ENCODE results near the gene LMBRD1.

The LMBRD1 gene

GRCh38 chr6:69796642-69797390 is at the start of gene LMBRD1:
TSS of gene LMBRD1 (minus strand) at chr6:69797010. CDS start at chr6:69796881, 129 bp downstream.
- no peak; the same call in 1 of the 2 replicates for TF ChIP-seq TSHZ2 (CRISPR knock-in tag; IDR thresholded peaks at IDR 0.05)
- TF ChIP-seq PPARA (CRISPR knock-in tag; IDR thresholded peaks at IDR 0.05; ENCODE audit: borderline replicate concordance), result no peak
- peak; percentile 42; the same call in 1 of the 2 replicates for TF ChIP-seq PATZ1 (CRISPR knock-in tag; IDR thresholded peaks at IDR 0.05; ENCODE audit: borderline replicate concordance)
- TF ChIP-seq SNAI2 (CRISPR knock-in tag; IDR thresholded peaks at IDR 0.05), result peak; percentile 74; the same call in 1 of the 2 replicates
- TF ChIP-seq CSDC2 (CRISPR knock-in tag; IDR thresholded peaks at IDR 0.05), result no peak
- ATAC-seq, result peak; percentile 99

- ATAC-seq, result no peak
- no peak for TF ChIP-seq RARB (CRISPR knock-in tag; IDR thresholded peaks at IDR 0.05)
- no peak for TF ChIP-seq PPARA (CRISPR knock-in tag; IDR thresholded peaks at IDR 0.05; ENCODE audit: borderline replicate concordance)
- no peak for TF ChIP-seq ZFP30 (CRISPR knock-in tag; IDR thresholded peaks at IDR 0.05)
Observed at GRCh38 chr6:69846312-69846711, 49.5 kb upstream of the LMBRD1 start.

GRCh38 chr6:69843189-69843588 is 46.4 kb upstream of the LMBRD1 start:
- ATAC-seq, result no peak
- TF ChIP-seq SNAI2 (CRISPR knock-in tag; IDR thresholded peaks at IDR 0.05), result no peak
- TF ChIP-seq ZNF70 (CRISPR knock-in tag; IDR thresholded peaks at IDR 0.05), result no peak
- no peak for TF ChIP-seq ZNF8 (CRISPR knock-in tag; IDR thresholded peaks at IDR 0.05)
- TF ChIP-seq BACH2 (CRISPR knock-in tag; IDR thresholded peaks at IDR 0.05; ENCODE audit: borderline replicate concordance), result no peak
- no peak for TF ChIP-seq ZNF565 (CRISPR knock-in tag; conservative IDR thresholded peaks at IDR 0.05; ENCODE audit: low read depth)
- no peak for TF ChIP-seq ZC3H10 (CRISPR knock-in tag; IDR thresholded peaks at IDR 0.05)
- TF ChIP-seq RARB (CRISPR knock-in tag; IDR thresholded peaks at IDR 0.05), result no peak

GRCh38 chr6:69841862-69842261 is 45.1 kb upstream of the LMBRD1 start:
- no peak for ATAC-seq
- TF ChIP-seq BACH2 (CRISPR knock-in tag; IDR thresholded peaks at IDR 0.05; ENCODE audit: borderline replicate concordance) (no peak), ZNF8 (CRISPR knock-in tag; IDR thresholded peaks at IDR 0.05) (no peak), GLIS3 (CRISPR knock-in tag; IDR thresholded peaks at IDR 0.05) (no peak), TCF4 (CRISPR knock-in tag; IDR thresholded peaks at IDR 0.05; ENCODE audit: borderline replicate concordance) (no peak), ZFP30 (CRISPR knock-in tag; IDR thresholded peaks at IDR 0.05) (no peak), ESRRG (CRISPR knock-in tag; IDR thresholded peaks at IDR 0.05) (no peak), TOX (CRISPR knock-in tag; IDR thresholded peaks at IDR 0.05; ENCODE audit: borderline replicate concordance) (no peak)

- TF ChIP-seq ZNF565 (CRISPR knock-in tag; conservative IDR thresholded peaks at IDR 0.05; ENCODE audit: low read depth), result no peak
- TF ChIP-seq ESRRG (CRISPR knock-in tag; IDR thresholded peaks at IDR 0.05), result no peak
- no peak for TF ChIP-seq CSDC2 (CRISPR knock-in tag; IDR thresholded peaks at IDR 0.05)
- no peak for TF ChIP-seq TOX (CRISPR knock-in tag; IDR thresholded peaks at IDR 0.05; ENCODE audit: borderline replicate concordance)
- TF ChIP-seq GLIS3 (CRISPR knock-in tag; IDR thresholded peaks at IDR 0.05), result no peak
- TF ChIP-seq TSHZ2 (CRISPR knock-in tag; IDR thresholded peaks at IDR 0.05), result no peak
- TF ChIP-seq ZNF8 (CRISPR knock-in tag; IDR thresholded peaks at IDR 0.05), result no peak
- TF ChIP-seq ZFP3 (CRISPR knock-in tag; IDR thresholded peaks at IDR 0.05), result no peak
- no peak for TF ChIP-seq POU6F1 (CRISPR knock-in tag; IDR thresholded peaks at IDR 0.05; ENCODE audit: borderline replicate concordance, low read depth)
- no peak for TF ChIP-seq CREB5 (CRISPR knock-in tag; IDR thresholded peaks at IDR 0.05; ENCODE audit: low read depth)
- TF ChIP-seq ISL1 (CRISPR knock-in tag; IDR thresholded peaks at IDR 0.05), result no peak
- TF ChIP-seq OSR1 (CRISPR knock-in tag; IDR thresholded peaks at IDR 0.05), result no peak
- no peak for TF ChIP-seq ZNF70 (CRISPR knock-in tag; IDR thresholded peaks at IDR 0.05)
- peak; percentile 97 for ATAC-seq
Observed at GRCh38 chr6:69835414-69836179, 38.8 kb upstream of the LMBRD1 start.

Data from SK-N-SH treated with all-trans-retinoic acid at 6 μM for 48 hours (cell line).